NAMALWA (cell line): ENCODE data around the gene PDE8B.
A peak's percentile ranks its signal among the peaks of the same experiment; 100 is the strongest.

Experiments used
- DNase-seq: peaks from one replicate; pipeline ENCODE4 v3.0.0-alpha.2; 2015; ENCODE audit warnings: low spot score

Gene PDE8B

GRCh38 chr5:77319117-77319804 is 108.8 kb downstream of the PDE8B start:
- DNase-seq, result no peak

- no peak for DNase-seq
These were observed 111.4 kb downstream of the PDE8B start for GRCh38 chr5:77321793-77322394.

- DNase-seq, result no peak
These were observed 111.9 kb downstream of the PDE8B start for GRCh38 chr5:77322406-77322805.

- DNase-seq, result no peak
These were observed 115.6 kb downstream of the PDE8B start for GRCh38 chr5:77325921-77326541.

- no peak for DNase-seq
These were observed 116.7 kb downstream of the PDE8B start for GRCh38 chr5:77326986-77327734.

- DNase-seq, result no peak
These were observed 118.6 kb downstream of the PDE8B start for GRCh38 chr5:77328930-77329647.

- no peak for DNase-seq
These were observed 119.4 kb downstream of the PDE8B start for GRCh38 chr5:77329664-77330430.

- DNase-seq, result no peak
These were observed 122.6 kb downstream of the PDE8B start for GRCh38 chr5:77333036-77333435.

GRCh38 chr5:77333451-77334123 is 123.1 kb downstream of the PDE8B start:
- DNase-seq, result no peak

GRCh38 chr5:77337246-77337645 is 126.8 kb downstream of the PDE8B start:
- DNase-seq, result no peak

GRCh38 chr5:77337686-77338085 is 127.2 kb downstream of the PDE8B start:
- DNase-seq, result no peak

GRCh38 chr5:77339337-77339890 is 128.9 kb downstream of the PDE8B start:
- no peak for DNase-seq

- DNase-seq, result no peak
These were observed 132.7 kb downstream of the PDE8B start for GRCh38 chr5:77343165-77343564.

GRCh38 chr5:77347435-77348098 is 137.1 kb downstream of the PDE8B start:
- no peak for DNase-seq

GRCh38 chr5:77353251-77353650 is 142.8 kb downstream of the PDE8B start:
- no peak for DNase-seq

GRCh38 chr5:77354454-77354853 is 144.0 kb downstream of the PDE8B start:
- no peak for DNase-seq

GRCh38 chr5:77355080-77355479 is 144.6 kb downstream of the PDE8B start:
- DNase-seq, result peak; percentile 6

GRCh38 chr5:77355751-77356150 is 145.3 kb downstream of the PDE8B start:
- no peak for DNase-seq

- DNase-seq, result no peak
These were observed 146.3 kb downstream of the PDE8B start for GRCh38 chr5:77356740-77357139.
